Left ventricle myocardium inferior (tissue), 1 donor: ENCODE measurements around the gene DSN1. TPM values are rescaled to one million over a fixed set of nuclear protein-coding genes. Genes with fewer than 3 reads are reported as not detected.

Experiments
- DNase-seq: peaks from one replicate; pipeline ENCODE4 v3.0.0-alpha.2; 2020
- H3K27ac ChIP-seq: fragments of 200-600 bp; replicated peaks from 2 replicates; pipeline ENCODE4 v1.8.0; 2021
- H3K27me3 ChIP-seq: fragments of 200-600 bp; 2 replicates; pipeline ENCODE4 v1.8.0; 2021; ENCODE audit warnings: low read depth
- H3K36me3 ChIP-seq: fragments of 200-600 bp; 2 replicates; pipeline ENCODE4 v1.8.0; 2021
- H3K4me1 ChIP-seq: fragments of 200-600 bp; 2 replicates; pipeline ENCODE4 v1.8.0; 2021
- H3K4me3 ChIP-seq: fragments of 200-600 bp; 2 replicates; pipeline ENCODE4 v1.8.0; 2021; ENCODE audit warnings: mild to moderate bottlenecking, moderate library complexity
- H3K9me3 ChIP-seq: fragments of 200-600 bp; replicated peaks from 2 replicates; pipeline ENCODE4 v1.8.0; 2021
- intact Hi-C: fragments of 100-400 bp; cut with micrococcal nuclease; formaldehyde crosslinking; loops from one replicate; pipeline ENCODE4 v1.11.0; 2022
- total RNA-seq: library from RNA; stranded (reverse); fragmentation: NEBNext Ultra II Directional; extraction: Animal tissue kit (Norgen Biotek cat#: 25700); gene quantifications from one replicate; pipeline ENCODE4 v1.2.1, GENCODE V29; 2021
- TF ChIP-seq, protein P1 (sequence below): fragments of 200-600 bp; IDR thresholded peaks from 2 replicates; pipeline ENCODE4 v1.8.0; 2021; ENCODE audit warnings: antibody characterized with exemption, mild to moderate bottlenecking, borderline replicate concordance
- donor health status: DM: no; HTN: yes; CAD: no; lungs with severe emphysema.

DSN1 gene
- total RNA-seq, 1 donor from 2014 or later: 4.8 TPM

DNA sequence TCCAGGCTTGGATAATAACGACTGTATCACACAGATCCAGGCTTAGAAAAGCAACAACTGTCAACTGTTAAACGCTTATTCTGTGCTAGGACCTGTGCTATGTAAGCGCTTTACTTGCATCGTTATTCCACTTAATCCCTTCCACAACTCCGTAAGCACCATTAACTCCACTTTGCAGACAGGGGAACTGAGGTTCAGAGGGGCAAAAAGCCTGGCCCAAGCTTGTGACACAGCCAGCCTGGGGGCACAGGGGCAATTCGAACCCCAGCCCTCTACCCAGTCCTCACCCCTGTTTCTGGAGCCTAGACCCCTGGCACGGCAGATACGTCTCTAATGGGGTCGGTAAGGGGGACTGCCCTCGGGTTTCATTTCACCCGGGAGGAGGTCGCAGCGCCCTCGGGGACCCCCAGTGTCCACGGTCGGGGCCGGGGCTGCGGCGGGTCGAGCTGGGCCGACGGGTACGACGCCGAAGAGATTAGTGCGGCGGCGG is 411 bp downstream of the DSN1 start:
- no peaks in the 10 kb centered on the region for H3K27me3 ChIP-seq
- H3K4me1 ChIP-seq: peaks cover 42% of the 10 kb centered on the region
- H3K4me3 ChIP-seq: peak overlapping the region; percentile 76
- H3K9me3 ChIP-seq: no peaks in the 10 kb centered on the region
- peak overlapping the region; percentile 96 for H3K27ac ChIP-seq
- no peaks in the 10 kb centered on the region for H3K36me3 ChIP-seq
- no peak for DNase-seq
- TF ChIP-seq, protein P1, sequence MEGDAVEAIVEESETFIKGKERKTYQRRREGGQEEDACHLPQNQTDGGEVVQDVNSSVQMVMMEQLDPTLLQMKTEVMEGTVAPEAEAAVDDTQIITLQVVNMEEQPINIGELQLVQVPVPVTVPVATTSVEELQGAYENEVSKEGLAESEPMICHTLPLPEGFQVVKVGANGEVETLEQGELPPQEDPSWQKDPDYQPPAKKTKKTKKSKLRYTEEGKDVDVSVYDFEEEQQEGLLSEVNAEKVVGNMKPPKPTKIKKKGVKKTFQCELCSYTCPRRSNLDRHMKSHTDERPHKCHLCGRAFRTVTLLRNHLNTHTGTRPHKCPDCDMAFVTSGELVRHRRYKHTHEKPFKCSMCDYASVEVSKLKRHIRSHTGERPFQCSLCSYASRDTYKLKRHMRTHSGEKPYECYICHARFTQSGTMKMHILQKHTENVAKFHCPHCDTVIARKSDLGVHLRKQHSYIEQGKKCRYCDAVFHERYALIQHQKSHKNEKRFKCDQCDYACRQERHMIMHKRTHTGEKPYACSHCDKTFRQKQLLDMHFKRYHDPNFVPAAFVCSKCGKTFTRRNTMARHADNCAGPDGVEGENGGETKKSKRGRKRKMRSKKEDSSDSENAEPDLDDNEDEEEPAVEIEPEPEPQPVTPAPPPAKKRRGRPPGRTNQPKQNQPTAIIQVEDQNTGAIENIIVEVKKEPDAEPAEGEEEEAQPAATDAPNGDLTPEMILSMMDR: no peak
- intact Hi-C loops: no loop called here

DNA sequence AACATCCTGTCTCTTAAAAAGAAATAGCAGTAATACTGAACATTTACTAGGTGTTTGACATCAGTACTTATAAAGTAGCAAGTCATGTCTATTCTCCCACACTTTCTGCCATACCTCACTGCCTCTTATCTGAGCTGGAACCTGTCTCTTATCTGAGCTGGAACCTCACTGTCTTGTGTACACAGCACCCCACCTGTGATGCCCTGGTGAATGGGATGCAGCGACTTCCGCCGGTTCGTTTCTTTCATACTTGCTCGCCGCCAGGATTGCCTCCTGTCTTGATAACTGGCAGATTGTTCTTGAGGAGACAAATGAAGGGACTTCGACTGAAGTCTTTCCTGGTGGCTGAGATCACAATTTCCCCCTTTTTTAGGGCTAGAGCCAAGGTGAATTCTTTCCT is 2.9 kb downstream of the DSN1 start:
- no peak overlapping the region for H3K27ac ChIP-seq
- H3K4me3 ChIP-seq: no peak overlapping the region
- no peak for DNase-seq
- H3K27me3 ChIP-seq: no peaks in the 10 kb centered on the region
- peaks cover 35% of the 10 kb centered on the region for H3K4me1 ChIP-seq
- H3K36me3 ChIP-seq: no peaks in the 10 kb centered on the region
- intact Hi-C loops: no loop called here
- TF ChIP-seq, protein P1: no peak
- H3K9me3 ChIP-seq: no peaks in the 10 kb centered on the region

DNA sequence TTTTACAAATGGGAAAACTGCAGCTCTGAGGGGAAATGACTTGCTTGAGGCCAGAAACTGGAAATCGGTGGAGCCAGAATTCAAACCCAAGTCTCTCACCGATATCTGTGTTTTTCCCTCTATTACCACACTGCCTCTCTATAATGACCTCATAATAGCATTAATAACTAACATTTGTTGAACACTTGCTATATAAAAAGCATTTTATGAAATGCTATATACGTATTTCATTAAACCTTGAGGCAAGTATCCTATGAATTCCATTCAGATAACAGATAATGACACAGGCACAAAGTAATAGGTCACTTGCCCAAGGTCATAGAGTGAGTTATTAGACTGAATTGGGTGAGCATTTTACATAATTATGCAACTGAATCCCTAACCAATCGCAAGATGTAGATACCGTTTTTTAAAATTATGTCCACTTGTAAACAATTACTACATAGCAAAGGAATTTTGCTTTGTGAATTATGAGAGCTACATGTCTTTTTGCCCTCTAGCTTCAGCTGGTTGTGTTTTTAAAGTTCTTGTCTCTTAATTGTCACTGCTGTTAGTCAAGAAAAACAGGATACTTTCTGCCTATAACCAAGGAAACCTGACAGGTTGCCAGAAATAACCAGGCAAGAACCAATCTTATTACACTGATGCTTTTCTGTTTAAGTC is 4.7 kb downstream of the DSN1 start:
- no peaks in the 10 kb centered on the region for H3K27me3 ChIP-seq
- no peak overlapping the region for H3K4me3 ChIP-seq
- peaks cover 19% of the 10 kb centered on the region for H3K4me1 ChIP-seq
- TF ChIP-seq, protein P1: no peak
- no peaks in the 10 kb centered on the region for H3K9me3 ChIP-seq
- no peak overlapping the region for H3K27ac ChIP-seq
- intact Hi-C loops: no loop called here
- no peak for DNase-seq
- H3K36me3 ChIP-seq: no peaks in the 10 kb centered on the region

DNA sequence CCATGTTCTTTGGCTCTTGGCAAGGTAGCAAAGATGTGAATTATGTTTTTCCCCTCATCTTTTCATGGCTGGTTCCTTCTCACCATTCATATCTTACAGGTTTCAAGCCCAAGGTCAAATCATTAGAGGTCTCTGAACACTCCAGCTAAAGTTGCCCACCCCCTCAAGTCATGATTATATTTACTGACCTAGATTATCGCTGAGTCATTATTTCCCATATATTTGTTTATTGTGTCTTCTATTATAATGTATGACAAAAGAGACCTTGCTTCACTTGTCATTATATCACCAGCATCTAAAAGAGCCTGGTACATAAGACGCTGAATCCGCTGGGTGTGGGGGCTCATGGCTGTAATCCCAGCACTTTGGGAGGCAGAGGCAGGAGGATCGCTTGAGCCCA is 12.4 kb downstream of the DSN1 start:
- TF ChIP-seq, protein P1: no peak
- no peaks in the 10 kb centered on the region for H3K36me3 ChIP-seq
- H3K27me3 ChIP-seq: no peaks in the 10 kb centered on the region
- intact Hi-C loops: no loop called here
- no peak overlapping the region for H3K27ac ChIP-seq
- H3K4me3 ChIP-seq: no peak overlapping the region
- H3K4me1 ChIP-seq: peaks cover 17% of the 10 kb centered on the region
- no peak for DNase-seq
- no peaks in the 10 kb centered on the region for H3K9me3 ChIP-seq

DNA sequence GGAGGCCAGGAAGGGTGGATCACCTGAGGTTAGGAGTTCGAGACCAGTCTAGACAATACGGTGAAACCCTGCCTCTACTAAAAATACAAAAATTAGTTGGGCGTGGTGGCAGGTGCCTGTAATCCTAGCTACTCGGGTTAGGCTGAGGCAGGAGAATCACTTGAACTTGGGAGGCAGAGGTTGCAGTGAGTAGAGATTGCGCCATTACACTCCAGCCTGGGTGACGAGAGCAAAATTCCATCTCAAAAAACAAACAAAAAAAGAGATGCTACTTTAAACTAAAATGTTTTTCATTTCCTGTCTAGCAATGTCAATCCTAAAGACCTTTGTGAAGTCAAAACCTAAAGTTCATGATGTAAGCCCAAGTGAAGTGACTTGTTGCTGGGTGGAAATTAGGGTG is 12.9 kb downstream of the DSN1 start:
- DNase-seq: no peak
- Histone ChIP-seq H3K4me1 (peaks cover 17% of the 10 kb centered on the region), H3K9me3 (no peaks in the 10 kb centered on the region), H3K27ac (no peak overlapping the region), H3K27me3 (no peaks in the 10 kb centered on the region), H3K36me3 (peaks cover 4% of the 10 kb centered on the region), H3K4me3 (no peak overlapping the region)
- TF ChIP-seq, protein P1: no peak
- intact Hi-C loops: no loop called here
